ENCODE data around the gene HLX. TPM values are rescaled to one million over a fixed set of nuclear protein-coding genes. Genes with fewer than 3 reads are reported as not detected.

Gene HLX
- total RNA-seq, 1 experiment from 2014 or later, result 4.0 TPM

GRCh38 chr1:220922951-220923350 is 43.7 kb downstream of the HLX start:
- intact Hi-C loops (cut with micrococcal nuclease), result no loop called here
- H3K9me2 ChIP-seq (replicated peaks; ENCODE audit: low read length), result no peaks in the 10 kb centered on the region
- no peak for TF ChIP-seq CTCF (conservative IDR thresholded peaks at IDR 0.05; ENCODE audit: low read depth, low read length)
- no peak for TF ChIP-seq EZH2 (IDR thresholded peaks at IDR 0.05; ENCODE audit: low read length, unreplicated experiment)
- no peak for TF ChIP-seq EZH2phosphoT487 (IDR thresholded peaks at IDR 0.05; ENCODE audit: borderline replicate concordance, low read length)
- ATAC-seq, result no peak
- H3K4me3 ChIP-seq (ENCODE audit: low read length), result no peak overlapping the region
- no peak overlapping the region for H3K9ac ChIP-seq (ENCODE audit: low read length)
- no peaks in the 10 kb centered on the region for H3F3A ChIP-seq (ENCODE audit: low read length, unreplicated experiment)
- H3K79me2 ChIP-seq (ENCODE audit: low read length), result no peaks in the 10 kb centered on the region
- no peaks in the 10 kb centered on the region for H3K9me3 ChIP-seq (ENCODE audit: low read length)
- ChIA-PET CTCF (no interaction called here), POLR2A (ENCODE audit: unreplicated experiment) (no interaction called here)
- no peaks in the 10 kb centered on the region for H3K36me3 ChIP-seq (ENCODE audit: low read depth, low read length)
- H3K4me2 ChIP-seq (ENCODE audit: low read length), result no peak overlapping the region
- no peaks in the 10 kb centered on the region for H3K27me3 ChIP-seq (ENCODE audit: low read length)
- DNase-seq, result no peak
- no peak overlapping the region for H3K27ac ChIP-seq (ENCODE audit: low read length)
- no peak overlapping the region for H2AFZ ChIP-seq (ENCODE audit: low read length)
- peaks cover 19% of the 10 kb centered on the region for H3K4me1 ChIP-seq (ENCODE audit: insufficient read depth, low read length)
- no peaks in the 10 kb centered on the region for H4K20me1 ChIP-seq (ENCODE audit: low read length)
- no TSS peak for BruUV-seq (replicated peaks)

- intact Hi-C loops (cut with micrococcal nuclease), result no loop called here
- no peak overlapping the region for H3K27ac ChIP-seq (ENCODE audit: low read length)
- BruUV-seq (replicated peaks), result no TSS peak
- no peaks in the 10 kb centered on the region for H3F3A ChIP-seq (ENCODE audit: low read length, unreplicated experiment)
- no peak overlapping the region for H3K4me2 ChIP-seq (ENCODE audit: low read length)
- H3K27me3 ChIP-seq (ENCODE audit: low read length), result no peaks in the 10 kb centered on the region
- H4K20me1 ChIP-seq (ENCODE audit: low read length), result no peaks in the 10 kb centered on the region
- ATAC-seq, result peak; percentile 83
- H3K9me3 ChIP-seq (ENCODE audit: low read length), result no peaks in the 10 kb centered on the region
- no peak overlapping the region for H3K4me3 ChIP-seq (ENCODE audit: low read length)
- peak; percentile 68 for DNase-seq
- ChIA-PET CTCF (no interaction called here), POLR2A (ENCODE audit: unreplicated experiment) (interaction anchor here (0.9 kb wide), 1 partner anchor 46 kb away, joined by 5 read pairs; no protein-coding TSS in a partner anchor)
- no peak overlapping the region for H2AFZ ChIP-seq (ENCODE audit: low read length)
- H3K9ac ChIP-seq (ENCODE audit: low read length), result no peak overlapping the region
- TF ChIP-seq EZH2 (IDR thresholded peaks at IDR 0.05; ENCODE audit: low read length, unreplicated experiment) (no peak), EZH2phosphoT487 (IDR thresholded peaks at IDR 0.05; ENCODE audit: borderline replicate concordance, low read length) (no peak), CTCF (conservative IDR thresholded peaks at IDR 0.05; ENCODE audit: low read depth, low read length) (no peak)
- H3K9me2 ChIP-seq (replicated peaks; ENCODE audit: low read length), result no peaks in the 10 kb centered on the region
- H3K4me1 ChIP-seq (ENCODE audit: insufficient read depth, low read length), result peaks cover 10% of the 10 kb centered on the region; the same call in 1 of the 2 replicates
- H3K36me3 ChIP-seq (ENCODE audit: low read depth, low read length), result no peaks in the 10 kb centered on the region
- H3K79me2 ChIP-seq (ENCODE audit: low read length), result no peaks in the 10 kb centered on the region
Observed at GRCh38 chr1:220924331-220924970, 45.2 kb downstream of the HLX start.

GRCh38 chr1:220925707-220926106 is 46.5 kb downstream of the HLX start:
- H3K36me3 ChIP-seq (ENCODE audit: low read depth, low read length), result no peaks in the 10 kb centered on the region
- no peaks in the 10 kb centered on the region for H3K79me2 ChIP-seq (ENCODE audit: low read length)
- no peaks in the 10 kb centered on the region for H3K9me2 ChIP-seq (replicated peaks; ENCODE audit: low read length)
- no peak overlapping the region for H3K4me2 ChIP-seq (ENCODE audit: low read length)
- no peaks in the 10 kb centered on the region for H3K9me3 ChIP-seq (ENCODE audit: low read length)
- H3K4me3 ChIP-seq (ENCODE audit: low read length), result no peak overlapping the region
- DNase-seq, result peak; percentile 16
- POLR2A ChIA-PET (ENCODE audit: unreplicated experiment), result interaction anchor here (0.6 kb wide), 1 partner anchor 36 kb away, joined by 4 read pairs; no protein-coding TSS in a partner anchor
- no peak for ATAC-seq
- no peak overlapping the region for H3K9ac ChIP-seq (ENCODE audit: low read length)
- no peak overlapping the region for H3K27ac ChIP-seq (ENCODE audit: low read length)
- H4K20me1 ChIP-seq (ENCODE audit: low read length), result no peaks in the 10 kb centered on the region
- no peak overlapping the region for H2AFZ ChIP-seq (ENCODE audit: low read length)
- H3K27me3 ChIP-seq (ENCODE audit: low read length), result no peaks in the 10 kb centered on the region
- peaks cover 10% of the 10 kb centered on the region; the same call in 1 of the 2 replicates for H3K4me1 ChIP-seq (ENCODE audit: insufficient read depth, low read length)
- CTCF ChIA-PET, result interaction anchor here (0.6 kb wide), 1 partner anchor 338 kb away, joined by 4 read pairs; no protein-coding TSS in a partner anchor
- BruUV-seq (replicated peaks), result no TSS peak
- H3F3A ChIP-seq (ENCODE audit: low read length, unreplicated experiment), result no peaks in the 10 kb centered on the region
- TF ChIP-seq CTCF (conservative IDR thresholded peaks at IDR 0.05; ENCODE audit: low read depth, low read length) (no peak), EZH2 (IDR thresholded peaks at IDR 0.05; ENCODE audit: low read length, unreplicated experiment) (no peak), EZH2phosphoT487 (IDR thresholded peaks at IDR 0.05; ENCODE audit: borderline replicate concordance, low read length) (no peak)
- intact Hi-C loops (cut with micrococcal nuclease), result no loop called here

Data from PC-3 (cell line).